Measurements from ENCODE around the gene ZNF680.
"Not testable (repeated sequence)": the region's sequence is repeated elsewhere in the genome, so short reads cannot be mapped to it uniquely, and the experiment has no call there.

ZNF680 gene

GRCh38 chr7:64554188-64554587 lies 8.7 kb downstream of the ZNF680 start:
- not testable (repeated sequence) for DNase-seq

- no peak for DNase-seq
Observed at GRCh38 chr7:64551375-64552142, 11.3 kb downstream of the ZNF680 start.

GRCh38 chr7:64544010-64544409 lies 18.9 kb downstream of the ZNF680 start:
- no peak for DNase-seq

- no peak for DNase-seq
Observed at GRCh38 chr7:64541438-64542359, 21.2 kb downstream of the ZNF680 start.

- no peak for DNase-seq
Observed at GRCh38 chr7:64533756-64534155, 29.1 kb downstream of the ZNF680 start.

GRCh38 chr7:64528770-64529169 lies 34.1 kb downstream of the ZNF680 start:
- no peak for DNase-seq

- DNase-seq = no peak
Observed at GRCh38 chr7:64521409-64521984, 41.4 kb downstream of the ZNF680 start.

GRCh38 chr7:64516451-64516850 lies 46.4 kb downstream of the ZNF680 start:
- no peak for DNase-seq

- DNase-seq = no peak
Observed at GRCh38 chr7:64515781-64516180, 47.1 kb downstream of the ZNF680 start.

GRCh38 chr7:64515330-64515729 lies 47.5 kb downstream of the ZNF680 start:
- DNase-seq = no peak

- no peak for DNase-seq
Observed at GRCh38 chr7:64509583-64509982, 53.3 kb downstream of the ZNF680 start.

- no peak for DNase-seq
Observed at GRCh38 chr7:64504581-64505120, 58.2 kb downstream of the ZNF680 start.

GRCh38 chr7:64498270-64498669 lies 64.6 kb downstream of the ZNF680 start:
- DNase-seq = no peak

- DNase-seq = no peak
Observed at GRCh38 chr7:64494912-64495461, 67.9 kb downstream of the ZNF680 start.

- DNase-seq = no peak
Observed at GRCh38 chr7:64485623-64486022, 77.2 kb downstream of the ZNF680 start.

Data from stimulated activated CD8-positive, alpha-beta memory T cell treated with anti-CD3 and anti-CD28 coated beads, Interleukin-4, amount 100 ng/mL, for 48 hours (primary cell).